K562 (cell line): Measurements from ENCODE around the gene SEC63. TPM values are rescaled to one million over a fixed set of nuclear protein-coding genes. Genes with fewer than 3 reads are reported as not detected.

Experiments used
- AFF4 ChIP-seq: sonication (generic); formaldehyde crosslinking; IDR thresholded peaks from 2 replicates; pipeline ENCODE4 v1.8.0; 2023; ENCODE audit warnings: mild to moderate bottlenecking, missing genetic modification reagents
- CC2D1A ChIP-seq: fragments of 450-650 bp; IDR thresholded peaks from 2 replicates; pipeline ENCODE4 v1.6.1; 2017; ENCODE audit warnings: mild to moderate bottlenecking
- CREM ChIP-seq: IDR thresholded peaks from 2 replicates; pipeline ENCODE4 v1.6.1; 2014; ENCODE audit warnings: antibody characterized with exemption, low read depth
- DLX4 ChIP-seq: fragments of 250-450 bp; sonication (Bioruptor Pico); IDR thresholded peaks from 2 replicates; pipeline ENCODE4 v1.6.1; 2021; ENCODE audit warnings: mild to moderate bottlenecking
- ETV5 ChIP-seq: sonication (generic); formaldehyde crosslinking; IDR thresholded peaks from 2 replicates; pipeline ENCODE4 v1.4.0; 2020; ENCODE audit warnings: low read depth, mild to moderate bottlenecking, missing genetic modification reagents
- GABPB2 ChIP-seq: fragments of 250-450 bp; sonication (Bioruptor Pico); conservative IDR thresholded peaks from 2 replicates; pipeline ENCODE4 v1.5.1; 2021; ENCODE audit warnings: mild to moderate bottlenecking
- HDGF ChIP-seq: fragments of 450-650 bp; IDR thresholded peaks from 2 replicates; pipeline ENCODE4 v1.6.1; 2016
- KAT7 ChIP-seq: sonication (generic); formaldehyde crosslinking; IDR thresholded peaks from 2 replicates; pipeline ENCODE4 v1.8.0; 2022; ENCODE audit warnings: missing genetic modification reagents, mild to moderate bottlenecking, borderline replicate concordance
- NFE2 ChIP-seq: IDR thresholded peaks from 2 replicates; pipeline ENCODE4 v1.6.1; 2014; ENCODE audit warnings: antibody characterized with exemption, low read depth
- NR4A1 ChIP-seq, 2 experiments: fragments of 250-450 bp in 1 of 2; fragments of 450-650 bp in 1 of 2; sonication (Bioruptor Pico) in 1 of 2; IDR thresholded peaks; 2 replicates each; pipeline versions ENCODE4 v1.4.0 to v1.6.1; 2016 to 2020; ENCODE audit warnings: mild to moderate bottlenecking in 2 of 2, missing compliant biosample characterization in 1 of 2, missing genetic modification characterization in 1 of 2, moderate library complexity in 1 of 2
- PHF20 ChIP-seq: fragments of 450-650 bp; IDR thresholded peaks from 2 replicates; pipeline ENCODE4 v1.6.1; 2018; ENCODE audit not compliant: partially characterized antibody
- PYGO2 ChIP-seq: fragments of 450-650 bp; IDR thresholded peaks from 2 replicates; pipeline ENCODE4 v1.6.1; 2016; ENCODE audit warnings: mild to moderate bottlenecking, missing genetic modification characterization, moderate library complexity, missing compliant biosample characterization
- RFX5 ChIP-seq: IDR thresholded peaks from 2 replicates; pipeline ENCODE4 v1.6.1; 2011; ENCODE audit warnings: low read depth, mild to moderate bottlenecking, improper control_type of control experiment, low read length
- SETDB1 ChIP-seq: IDR thresholded peaks from one replicate; pipeline ENCODE4 v1.6.1; 2012; ENCODE audit warnings: low read length, control low read depth, inconsistent platforms
- XRCC3 ChIP-seq: fragments of 450-650 bp; IDR thresholded peaks from 2 replicates; pipeline ENCODE4 v1.6.1; 2017; ENCODE audit warnings: mild to moderate bottlenecking, moderate library complexity
- ZBTB1 ChIP-seq: sonication (generic); formaldehyde crosslinking; IDR thresholded peaks from 2 replicates; pipeline ENCODE4 v1.8.1; 2023; ENCODE audit warnings: missing genetic modification reagents, low read depth, mild to moderate bottlenecking, borderline replicate concordance
- ZMIZ1 ChIP-seq, 2 experiments: fragments of 150-350 bp in 1 of 2; IDR thresholded peaks; 2 replicates each; pipeline ENCODE4 v1.6.1; 2012 to 2016; ENCODE audit warnings: low read depth in 2 of 2, low read length in 2 of 2, mild to moderate bottlenecking in 1 of 2, moderate library complexity in 1 of 2
- ZNF124 ChIP-seq: sonication (generic); formaldehyde crosslinking; IDR thresholded peaks from 2 replicates; pipeline ENCODE4 v1.8.1; 2022; ENCODE audit warnings: missing genetic modification reagents
- ZNF165 ChIP-seq: fragments of 250-450 bp; sonication (Bioruptor Pico); IDR thresholded peaks from 2 replicates; pipeline ENCODE4 v1.4.0; 2020; ENCODE audit warnings: borderline replicate concordance
- ZNF41 ChIP-seq: fragments of 250-450 bp; sonication (Bioruptor Pico); conservative IDR thresholded peaks from 2 replicates; pipeline ENCODE4 v1.4.0; 2020; ENCODE audit warnings: mild to moderate bottlenecking
- ZNF707 ChIP-seq: fragments of 250-450 bp; sonication (Bioruptor Pico); conservative IDR thresholded peaks from 2 replicates; pipeline ENCODE4 v1.8.0; 2022; ENCODE audit warnings: inconsistent platforms, mild to moderate bottlenecking, moderate library complexity
- polyA plus RNA-seq, 8 experiments: library from polyadenylated mRNA; depleted of rRNA in 4 of 8; stranded (reverse) in 5 of 8; unstranded in 3 of 8; fragments of >200 nt; fragmentation: Nextera tagmentation in 2 of 8; fragmentation: Illumina TruSeq in 1 of 8; extraction: Ambion mirVana in 2 of 8; extraction: Trizol in 1 of 8; gene quantifications; 2 replicates each; pipeline versions ENCODE4 v1.2.1 to v1.2.3, GENCODE V29; 2011 to 2014; ENCODE audit warnings: inconsistent platforms in 1 of 8, missing spikeins in 1 of 8
- total RNA-seq, 7 experiments: library from RNA; depleted of rRNA in 6 of 7; stranded (reverse); fragments of >200 nt in 6 of 7; fragmentation: Illumina TruSeq in 2 of 7; extraction: Trizol in 2 of 7; gene quantifications; 2 replicates each; pipeline versions ENCODE4 v1.2.1 to v1.2.3, GENCODE V29; 2011 to 2021; ENCODE audit warnings: low replicate concordance in 1 of 7

SEC63 gene
- total and polyA plus RNA-seq, 9 of the 15 experiments (the other 6 are each of a cell fraction or from before 2014, with no cell fraction given): 13.8 to 74.6 (median 28.4) TPM

GRCh38 chr6:107847844-107848802 is 109.9 kb downstream of the SEC63 start (continued):
- TF ChIP-seq ZBTB1 (CRISPR knock-in tag) (no peak), CC2D1A (no peak), PHF20 (peak; percentile 76), GABPB2 (CRISPR knock-in tag) (no peak), AFF4 (no peak), RFX5 (no peak), ZNF165 (CRISPR knock-in tag) (no peak), ZNF124 (CRISPR knock-in tag) (no peak), KAT7 (no peak), ZNF41 (CRISPR knock-in tag) (no peak), NR4A1 (CRISPR knock-in tag; IDR thresholded peaks at IDR 0.05) (no peak), NR4A1 (tag; IDR thresholded peaks at IDR 0.05) (no peak), ETV5 (CRISPR knock-in tag) (peak; percentile 78; the same call in 1 of the 2 replicates), ZNF707 (no peak), CREM (0 out of 2 replicates have a peak, but pooled peaks have one; percentile 12), ZMIZ1 (IDR thresholded peaks at IDR 0.05; ENCODE audit: low read depth in 2 of 2, low read length in 2 of 2) (no peak), SETDB1 (no peak), DLX4 (no peak), PYGO2 (tag) (no peak), XRCC3 (no peak), HDGF (no peak), NFE2 (no peak)
